HL-60 (cell line): ENCODE results near the gene PEX11B.

Experiments
- DNase-seq, 2 experiments: peaks; one replicate each; pipeline ENCODE4 v3.0.0-alpha.2; 2010 to 2020; ENCODE audit warnings: low read depth in 1 of 2, low spot score in 1 of 2
- H3K27ac ChIP-seq: fragments of 250-450 bp; sonication (Bioruptor Pico); replicated peaks from 2 replicates; pipeline ENCODE4 v1.5.1; 2020; ENCODE audit warnings: mild to moderate bottlenecking, moderate library complexity
- H3K27me3 ChIP-seq: fragments of 250-450 bp; sonication (Bioruptor Pico); 2 replicates; pipeline ENCODE4 v1.5.1; 2021; ENCODE audit warnings: mild to moderate bottlenecking, moderate library complexity; ENCODE audit not compliant: insufficient read depth, poor library complexity, severe bottlenecking
- H3K4me3 ChIP-seq: replicated peaks from 2 replicates; pipeline ENCODE4 v1.5.1; 2011; ENCODE audit warnings: mild to moderate bottlenecking, control low read depth, low read length; ENCODE audit not compliant: insufficient read depth
- CTCF ChIP-seq: IDR thresholded peaks from one replicate; pipeline ENCODE4 v1.5.1; 2011; ENCODE audit warnings: low read length, control low read depth, inconsistent platforms; ENCODE audit not compliant: insufficient read depth
- GABPA ChIP-seq: IDR thresholded peaks from 2 replicates; pipeline ENCODE4 v1.6.1; 2012; ENCODE audit warnings: low read depth
- POLR2AphosphoS5 ChIP-seq: IDR thresholded peaks from 2 replicates; pipeline ENCODE4 v1.6.1; 2012; ENCODE audit warnings: low read depth
- REST ChIP-seq: IDR thresholded peaks from 2 replicates; pipeline ENCODE4 v1.6.1; 2012; ENCODE audit warnings: low read depth; ENCODE audit not compliant: insufficient replicate concordance
- SPI1 ChIP-seq: IDR thresholded peaks from 2 replicates; pipeline ENCODE4 v1.6.1; 2012; ENCODE audit warnings: low read depth, mild to moderate bottlenecking, borderline replicate concordance

Gene PEX11B

GRCh38 chr1:145942405-145942804 is 23.9 kb upstream of the PEX11B start:
- no peak for TF ChIP-seq SPI1
- TF ChIP-seq POLR2AphosphoS5, result no peak
- TF ChIP-seq GABPA, result no peak
- TF ChIP-seq CTCF, result no peak
- no peak for TF ChIP-seq REST
- Histone ChIP-seq H3K27me3 (no peaks in the 10 kb centered on the region), H3K27ac (no peak overlapping the region), H3K4me3 (no peak overlapping the region)
- DNase-seq, result no peak

- no peak for TF ChIP-seq CTCF
- no peak for TF ChIP-seq GABPA
- no peak for TF ChIP-seq POLR2AphosphoS5
- no peak for TF ChIP-seq REST
- no peak for TF ChIP-seq SPI1
- no peaks in the 10 kb centered on the region for H3K27me3 ChIP-seq
- H3K4me3 ChIP-seq, result no peak overlapping the region
- no peak overlapping the region for H3K27ac ChIP-seq
- DNase-seq, result no peak
Observed at GRCh38 chr1:145937436-145937835, 18.9 kb upstream of the PEX11B start.

- Histone ChIP-seq H3K27me3 (no peaks in the 10 kb centered on the region), H3K27ac (no peak overlapping the region), H3K4me3 (no peak overlapping the region)
- TF ChIP-seq SPI1 (no peak), GABPA (no peak), REST (no peak), CTCF (no peak), POLR2AphosphoS5 (no peak)
- DNase-seq, result no peak
Observed at GRCh38 chr1:145936247-145936646, 17.7 kb upstream of the PEX11B start.
